GM12878 (cell line): ENCODE measurements around the gene MRPL37. TPM values are rescaled to one million over a fixed set of nuclear protein-coding genes. Genes with fewer than 3 reads are reported as not detected.

ENCODE experiments used
- ATAC-seq: fragments of 200-7000 bp; cut with Tn5 transposase; 3 replicates; pipeline ENCODE4 v1.9.1; 2020; ENCODE audit warnings: mild to moderate bottlenecking, moderate library complexity
- BruUV-seq: library from RNA; stranded (reverse); fragments of 400-500 nt; replicated peaks from 2 replicates; lab custom pipeline; 2021; lab: Mats Ljungman, UMichigan
- CTCF ChIA-PET: fragments of 300-600 bp; sonication (Branson Sonifier 250); formaldehyde crosslinking; extraction: SDS; loops from one replicate; lab custom pipeline; 2021; ENCODE audit warnings: inconsistent platforms; lab: Yijun Ruan, JAX
- POLR2A ChIA-PET: fragments of 350-600 bp; formaldehyde crosslinking; extraction: SDS; loops from one replicate; lab custom pipeline; 2021; ENCODE audit warnings: inconsistent platforms; lab: Charles Lee
- RAD21 ChIA-PET: fragments of 300-600 bp; sonication (Branson Sonifier 250); formaldehyde crosslinking; loops from one replicate; lab custom pipeline; 2023; ENCODE audit warnings: antibody characterized with exemption; ENCODE audit not compliant: unreplicated experiment; lab: Charles Lee
- SMC1A ChIA-PET: fragments of 300-600 bp; sonication (Branson Sonifier 250); formaldehyde crosslinking; loops from one replicate; lab custom pipeline; 2023; ENCODE audit not compliant: unreplicated experiment, uncharacterized antibody; lab: Charles Lee
- DNase-seq: peaks from one replicate; pipeline ENCODE4 v3.0.0-alpha.2; 2011; ENCODE audit warnings: low read depth, low spot score
- FAIRE-seq: peaks from 3 replicates; lab custom pipeline; 2011; peaks lifted over from hg19 to GRCh38; lab: Jason Lieb, UNC
- H2AFZ ChIP-seq: 2 replicates; pipeline ENCODE4 v1.6.0; 2011; ENCODE audit warnings: low read depth, low read length, control low read depth; ENCODE audit not compliant: control insufficient read depth
- H3K27ac ChIP-seq: 2 replicates; pipeline ENCODE4 v1.5.1; 2011; ENCODE audit warnings: control low read depth; ENCODE audit not compliant: control insufficient read depth, insufficient read depth
- H3K27me3 ChIP-seq, 2 experiments: replicated peaks in 1 of 2; 2 replicates each; pipeline versions ENCODE4 v1.6.0 to v1.6.1; 2011; ENCODE audit warnings: low read length in 1 of 2; ENCODE audit not compliant: control insufficient read depth in 2 of 2, insufficient read depth in 2 of 2
- H3K36me3 ChIP-seq, 2 experiments: 2 replicates each; pipeline ENCODE4 v1.5.1; 2011; ENCODE audit warnings: low read length in 1 of 2; ENCODE audit not compliant: control insufficient read depth in 2 of 2, insufficient read depth in 2 of 2
- H3K4me1 ChIP-seq: 2 replicates; pipeline ENCODE4 v1.6.1; 2011; ENCODE audit warnings: mild to moderate bottlenecking, low read length, moderate library complexity, mixed read lengths; ENCODE audit not compliant: control insufficient read depth, insufficient read depth
- H3K4me2 ChIP-seq: 2 replicates; pipeline ENCODE4 v1.6.0; 2011; ENCODE audit warnings: control low read depth; ENCODE audit not compliant: control insufficient read depth, insufficient read depth
- H3K4me3 ChIP-seq: fragments of 200-600 bp; sonication (generic); 2 replicates; pipeline ENCODE4 v1.5.1; 2016
- H3K79me2 ChIP-seq: 2 replicates; pipeline ENCODE4 v1.6.0; 2011; ENCODE audit warnings: low read length; ENCODE audit not compliant: control insufficient read depth, insufficient read depth
- H3K9ac ChIP-seq: 2 replicates; pipeline ENCODE4 v1.8.0; 2011; ENCODE audit warnings: low read length, control low read depth, mixed read lengths; ENCODE audit not compliant: control insufficient read depth, insufficient read depth
- H3K9me3 ChIP-seq: replicated peaks from 3 replicates; pipeline ENCODE4 v1.5.1; 2011; ENCODE audit warnings: mild to moderate bottlenecking, low read length; ENCODE audit not compliant: control insufficient read depth, insufficient read depth
- H4K20me1 ChIP-seq: 2 replicates; pipeline ENCODE4 v1.6.0; 2011; ENCODE audit not compliant: control insufficient read depth, insufficient read depth
- CEBPB ChIP-seq, 2 experiments: fragments of 150-350 bp in 1 of 2; IDR thresholded peaks; 2 replicates each; pipeline ENCODE4 v1.6.1; 2012 to 2014; ENCODE audit warnings: low read depth in 2 of 2, low read length in 2 of 2, borderline replicate concordance in 1 of 2, inconsistent platforms in 1 of 2
- HDAC6 ChIP-seq: fragments of 200-600 bp; sonication (generic); IDR thresholded peaks from one replicate; pipeline ENCODE4 v1.8.0; 2017; ENCODE audit warnings: antibody characterized with exemption; ENCODE audit not compliant: unreplicated experiment
- IRF3 ChIP-seq: fragments of 450-650 bp; IDR thresholded peaks from 2 replicates; pipeline ENCODE4 v1.6.1; 2014; ENCODE audit warnings: mild to moderate bottlenecking
- JUNB ChIP-seq: IDR thresholded peaks from 2 replicates; pipeline ENCODE4 v1.6.1; 2016; ENCODE audit warnings: antibody characterized with exemption, mild to moderate bottlenecking
- MEF2B ChIP-seq: fragments of 450-650 bp; IDR thresholded peaks from 2 replicates; pipeline ENCODE4 v1.6.1; 2018; ENCODE audit warnings: mild to moderate bottlenecking, moderate library complexity; ENCODE audit not compliant: partially characterized antibody, poor library complexity, severe bottlenecking
- NBN ChIP-seq: fragments of 450-650 bp; IDR thresholded peaks from 2 replicates; pipeline ENCODE4 v1.6.1; 2016
- NFYA ChIP-seq: IDR thresholded peaks from 2 replicates; pipeline ENCODE4 v1.6.1; 2011; ENCODE audit warnings: low read depth, mild to moderate bottlenecking, low read length, improper control_type of control experiment, borderline replicate concordance
- NR2F1 ChIP-seq: fragments of 450-650 bp; conservative IDR thresholded peaks from 2 replicates; pipeline ENCODE4 v1.6.1; 2017; ENCODE audit warnings: mild to moderate bottlenecking
- PAX5 ChIP-seq: IDR thresholded peaks from 2 replicates; pipeline ENCODE4 v1.6.1; 2011; ENCODE audit warnings: low read depth, low read length, borderline replicate concordance
- PAX8 ChIP-seq: fragments of 450-650 bp; IDR thresholded peaks from 2 replicates; pipeline ENCODE4 v1.6.1; 2017; ENCODE audit warnings: mild to moderate bottlenecking, moderate library complexity
- POLR2AphosphoS2 ChIP-seq: IDR thresholded peaks from 2 replicates; pipeline ENCODE4 v1.6.1; 2011; ENCODE audit warnings: low read depth, mild to moderate bottlenecking, low read length, improper control_type of control experiment, moderate library complexity
- POU2F2 ChIP-seq: IDR thresholded peaks from 3 replicates; pipeline ENCODE4 v1.6.1; 2011; ENCODE audit warnings: low read depth, mild to moderate bottlenecking, low read length, borderline replicate concordance
- RCOR1 ChIP-seq: conservative IDR thresholded peaks from 2 replicates; pipeline ENCODE4 v1.6.1; 2012; ENCODE audit warnings: low read depth, low read length, improper control_type of control experiment
- RELB ChIP-seq: fragments of 450-650 bp; IDR thresholded peaks from 2 replicates; pipeline ENCODE4 v1.6.1; 2017; ENCODE audit warnings: low read depth, mild to moderate bottlenecking, moderate library complexity
- SMARCA5 ChIP-seq: fragments of 450-650 bp; IDR thresholded peaks from 2 replicates; pipeline ENCODE4 v1.6.1; 2017; ENCODE audit warnings: mild to moderate bottlenecking
- USF2 ChIP-seq: IDR thresholded peaks from 2 replicates; pipeline ENCODE4 v1.6.1; 2011; ENCODE audit warnings: low read depth, low read length, improper control_type of control experiment, borderline replicate concordance
- ZNF592 ChIP-seq: fragments of 450-650 bp; IDR thresholded peaks from 2 replicates; pipeline ENCODE4 v1.6.1; 2017; ENCODE audit warnings: mild to moderate bottlenecking, moderate library complexity
- WGBS: methylation state at CpG from one replicate; pipeline ENCODE4 v1.1.6; 2016; ENCODE audit warnings: low lambda C conversion rate; ENCODE audit not compliant: insufficient replicate concordance, insufficient coverage; ENCODE audit errors: missing lambda C conversion rate; 5-methylcytosine and 5-hydroxymethylcytosine counted together
- in situ Hi-C: fragments of 300-500 bp; cut with MboI; formaldehyde crosslinking; loops from 9 replicates; pipeline ENCODE4 v1.14.3; 2018; ENCODE audit warnings: mixed read lengths
- intact Hi-C: fragments of 100-400 bp; cut with micrococcal nuclease; formaldehyde crosslinking; loops from one replicate; pipeline ENCODE4 v1.14.2; 2022; ENCODE audit not compliant: unreplicated experiment
- polyA plus RNA-seq, 11 experiments: library from polyadenylated mRNA; depleted of rRNA in 4 of 11; unstranded in 6 of 11; stranded (reverse) in 5 of 11; fragments of >200 nt; fragmentation: Nextera tagmentation in 4 of 11; fragmentation: Illumina TruSeq in 1 of 11; extraction: Ambion mirVana in 4 of 11; extraction: Trizol in 1 of 11; gene quantifications; 1 replicate in 1 of 11; 2 replicates in 10 of 11; pipeline versions ENCODE4 v1.2.1 to v1.2.3, GENCODE V29; 2011 to 2016; ENCODE audit warnings: inconsistent platforms in 2 of 11, missing spikeins in 2 of 11, low read depth in 1 of 11
- total RNA-seq, 4 experiments: library from RNA; depleted of rRNA in 3 of 4; stranded (reverse); fragments of >200 nt in 3 of 4; fragmentation: Illumina TruSeq in 1 of 4; extraction: Trizol in 1 of 4; gene quantifications; 2 replicates each; pipeline versions ENCODE4 v1.2.1 to v1.2.3, GENCODE V29; 2013 to 2021

Gene MRPL37
- total and polyA plus RNA-seq, 10 of the 15 experiments (the other 5 are each of a cell fraction or from before 2014, with no cell fraction given): 41.4 to 217 (median 159) TPM

- no peak overlapping the region for H3K4me3 ChIP-seq
- intact Hi-C loops: no loop called here
- no TSS peak for BruUV-seq
- H3K9ac ChIP-seq: no peak overlapping the region
- no peaks in the 10 kb centered on the region for H3K9me3 ChIP-seq
- no peaks in the 10 kb centered on the region for H3K27me3 ChIP-seq
- 44% methylated on average over 3 of the region's 3 CpGs for WGBS
- no peaks in the 10 kb centered on the region for H3K4me1 ChIP-seq
- no peak overlapping the region for H3K4me2 ChIP-seq
- FAIRE-seq: no peak
- ChIA-PET SMC1A (no interaction called here), RAD21 (no interaction called here), CTCF (no interaction called here), POLR2A (no interaction called here)
- H3K79me2 ChIP-seq: no peaks in the 10 kb centered on the region
- DNase-seq: no peak
- no peak overlapping the region for H3K27ac ChIP-seq
- no peak overlapping the region for H2AFZ ChIP-seq
- H3K36me3 ChIP-seq: no peaks in the 10 kb centered on the region
- H4K20me1 ChIP-seq: no peaks in the 10 kb centered on the region
- TF ChIP-seq SMARCA5: no peak
- TF ChIP-seq PAX8: no peak
- TF ChIP-seq RCOR1: no peak
- TF ChIP-seq POU2F2: no peak
- no peak for TF ChIP-seq RELB
- no peak for TF ChIP-seq NFYA
- TF ChIP-seq NR2F1: no peak
- TF ChIP-seq NBN: no peak
- no peak for TF ChIP-seq USF2
- TF ChIP-seq HDAC6: no peak
- no peak for TF ChIP-seq ZNF592
- no peak for TF ChIP-seq POLR2AphosphoS2
- no peak for TF ChIP-seq PAX5
- no peak for TF ChIP-seq MEF2B
- no peak for TF ChIP-seq CEBPB (IDR thresholded peaks at IDR 0.05; ENCODE audit: borderline replicate concordance in 1 of 2, low read depth in 2 of 2, low read length in 2 of 2)
- TF ChIP-seq IRF3: no peak
- TF ChIP-seq JUNB: no peak
- TF ChIP-seq, all 136 proteins: peak for 0
- ATAC-seq: no peak
- in situ Hi-C loops: no loop called here
These were observed 41.9 kb upstream of the MRPL37 start for GRCh38 chr1:54158071-54158470.
